Small intestine (tissue), 16 donors: ENCODE measurements around the gene FAM53A. TPM values are rescaled to one million over a fixed set of nuclear protein-coding genes. Genes with fewer than 3 reads are reported as not detected.

Experiments
- DNase-seq, 2 donors: peaks; one replicate each; pipeline versions ENCODE4 v3.0.0 to v3.0.0-alpha.2; 2013
- FAIRE-seq: peaks from 2 replicates; lab custom pipeline; 2012; peaks lifted over from hg19 to GRCh38; lab: Jason Lieb, UNC
- H3K27ac ChIP-seq, 3 donors: one replicate each; pipeline ENCODE4 v1.5.1; 2013; ENCODE audit warnings: low read length in 2 of 3, mild to moderate bottlenecking in 2 of 3, control low read depth in 1 of 3, inconsistent platforms in 1 of 3, low read depth in 1 of 3, moderate library complexity in 1 of 3
- H3K27me3 ChIP-seq, 3 donors: one replicate each; pipeline ENCODE4 v1.6.1; 2013; ENCODE audit warnings: low read length in 3 of 3, inconsistent platforms in 1 of 3; ENCODE audit not compliant: control insufficient read depth in 3 of 3, insufficient read depth in 3 of 3
- H3K36me3 ChIP-seq, 3 donors: one replicate each; pipeline ENCODE4 v1.6.1; 2013; ENCODE audit warnings: low read length in 3 of 3, inconsistent platforms in 1 of 3, low read depth in 1 of 3, mild to moderate bottlenecking in 1 of 3, moderate library complexity in 1 of 3; ENCODE audit not compliant: control insufficient read depth in 3 of 3, insufficient read depth in 2 of 3
- H3K4me1 ChIP-seq, 3 donors: one replicate each; pipeline ENCODE4 v1.6.1; 2013; ENCODE audit warnings: low read length in 2 of 3, inconsistent platforms in 1 of 3, low read depth in 1 of 3, mild to moderate bottlenecking in 1 of 3, moderate library complexity in 1 of 3; ENCODE audit not compliant: control insufficient read depth in 3 of 3, insufficient read depth in 2 of 3
- H3K4me3 ChIP-seq, 3 donors: one replicate each; pipeline ENCODE4 v1.5.1; 2013; ENCODE audit warnings: low read length in 3 of 3, control low read depth in 1 of 3, inconsistent platforms in 1 of 3, low read depth in 1 of 3, mild to moderate bottlenecking in 1 of 3, moderate library complexity in 1 of 3
- H3K9me3 ChIP-seq, 2 donors: one replicate each; pipeline ENCODE4 v1.6.1; 2013; ENCODE audit warnings: low read depth in 1 of 2, low read length in 1 of 2; ENCODE audit not compliant: control insufficient read depth in 2 of 2, insufficient read depth in 1 of 2
- WGBS, 3 donors: extraction: QIAGEN DNeasy Blood & Tissue Kit; methylation state at CpG; one replicate each; pipeline ENCODE4 v1.1.7; 2013; 5-methylcytosine and 5-hydroxymethylcytosine counted together
- long read RNA-seq, 10 donors: transcript quantifications; one replicate each; lab custom pipeline, GENCODE V29; 2026
- polyA plus RNA-seq, 4 donors: library from polyadenylated mRNA; stranded (reverse) in 3 of 4; unstranded in 1 of 4; fragments of 200-250 nt in 3 of 4; fragments of 120-200 nt in 1 of 4; gene quantifications; one replicate each; pipeline versions ENCODE4 v1.2.1 to v1.2.3, GENCODE V29; 2013
- donor health status: healthy with polysubstance abuse.
- donor health status: control.
- donor health status: control.
- donor health status: Bipolar disorder and iron deficiency.
- donor health status: healthy.

FAM53A gene
- polyA plus RNA-seq, result 1 to 10 TPM in 1 of 4 donors, under 1 TPM in 2, not detected in 1; 0.27 to 1.1 (median 0.97) TPM
- long read RNA-seq, donor 1, result 0 reads
- long read RNA-seq, donor 2, result 0 reads
- long read RNA-seq, donor 3, result 0 reads
- long read RNA-seq, donor 4, result 0 reads
- long read RNA-seq, donor 5, result 0 reads
- long read RNA-seq, donor 6, result 0 reads
- long read RNA-seq, donor 7, result 0 reads
- long read RNA-seq, donor 8, result 0 reads
- long read RNA-seq, donor 9, result 0 reads
- long read RNA-seq, donor 10, partial matches to known transcripts, result 34 of 34 reads
- long read RNA-seq, donor 10, other reads (novel, unspliced or antisense), result 0 of 34 reads

GRCh38 chr4:1683736-1684505 is at the start of gene FAM53A:
Gene FAM53A (minus strand): TSS chr4:1684313. CDS start chr4:1668741, 15,572 bp downstream.
- Histone ChIP-seq H3K9me3 (no peaks in the 10 kb centered on the region), H3K36me3 (peaks cover 0 to 2% (median 0%) of the 10 kb centered on the region in 3 donors), H3K27me3 (peaks cover 0 to 3% (median 0%) of the 10 kb centered on the region in 3 donors), H3K4me3 (peak within 1 kb of the TSS; percentile 37 to 70 (median 57)), H3K27ac (peak within 1 kb of the TSS in 2 of 3 donors; percentile 48 to 81), H3K4me1 (peaks cover 0 to 11% (median 0%) of the 10 kb centered on the region in 3 donors)
- 1% methylated on average over 47 to 118 of the region's 118 CpGs for WGBS, 3 donors
- FAIRE-seq (no peak), DNase-seq (peak; percentile 89 to 94)

GRCh38 chr4:1732911-1733310 is 48.8 kb upstream of the FAM53A start:
- Histone ChIP-seq H3K9me3 (peaks cover 2 to 18% of the 10 kb centered on the region in 2 donors), H3K36me3 (peaks cover 8 to 77% (median 15%) of the 10 kb centered on the region in 3 donors), H3K27me3 (no peaks in the 10 kb centered on the region), H3K4me3 (no peak overlapping the region), H3K27ac (no peak overlapping the region), H3K4me1 (no peaks in the 10 kb centered on the region)
- FAIRE-seq (no peak), DNase-seq (no peak)
- WGBS, 3 donors, result 95 to 98% (median 97%) methylated on average over 10 of the region's 10 CpGs

GRCh38 chr4:1731180-1731579 is 47.1 kb upstream of the FAM53A start:
- Histone ChIP-seq H3K4me1 (no peaks in the 10 kb centered on the region), H3K36me3 (peaks cover 1 to 73% (median 10%) of the 10 kb centered on the region in 3 donors), H3K9me3 (peaks cover 0 to 3% of the 10 kb centered on the region in 2 donors), H3K27ac (no peak overlapping the region), H3K27me3 (no peaks in the 10 kb centered on the region), H3K4me3 (no peak overlapping the region)
- FAIRE-seq (no peak), DNase-seq (no peak)
- WGBS, 3 donors, result 85 to 93% (median 87%) methylated on average over 10 of the region's 10 CpGs

- Histone ChIP-seq H3K4me1 (peaks cover 0 to 4% (median 0%) of the 10 kb centered on the region in 3 donors), H3K4me3 (no peak overlapping the region), H3K27ac (no peak overlapping the region), H3K9me3 (no peaks in the 10 kb centered on the region), H3K27me3 (no peaks in the 10 kb centered on the region), H3K36me3 (peaks cover 1 to 74% (median 8%) of the 10 kb centered on the region in 3 donors)
- FAIRE-seq (no peak), DNase-seq (no peak)
- 93 to 97% (median 95%) methylated on average over 16 of the region's 16 CpGs for WGBS, 3 donors
Measured at GRCh38 chr4:1730532-1731135, 46.5 kb upstream of the FAM53A start.

GRCh38 chr4:1728061-1728980 is 44.2 kb upstream of the FAM53A start:
- FAIRE-seq (no peak), DNase-seq (no peak)
- WGBS, 3 donors, result 85 to 92% (median 85%) methylated on average over 27 to 31 of the region's 31 CpGs
- Histone ChIP-seq H3K9me3 (no peaks in the 10 kb centered on the region), H3K4me1 (peaks cover 0 to 4% (median 0%) of the 10 kb centered on the region in 3 donors), H3K27ac (peak overlapping the region in 2 of 3 donors; percentile 63 to 72), H3K27me3 (no peaks in the 10 kb centered on the region), H3K36me3 (peaks cover 0 to 74% (median 1%) of the 10 kb centered on the region in 3 donors), H3K4me3 (no peak overlapping the region)

GRCh38 chr4:1727117-1728031 is 43.3 kb upstream of the FAM53A start:
- no peak for FAIRE-seq
- Histone ChIP-seq H3K27me3 (no peaks in the 10 kb centered on the region), H3K4me1 (peaks cover 0 to 10% (median under 1%) of the 10 kb centered on the region in 3 donors), H3K9me3 (no peaks in the 10 kb centered on the region), H3K36me3 (peaks cover 0 to 68% (median 0%) of the 10 kb centered on the region in 3 donors), H3K4me3 (no peak overlapping the region), H3K27ac (peak overlapping the region in 2 of 3 donors; percentile 71 to 72)
- WGBS, 3 donors, result 32 to 61% (median 34%) methylated on average over 18 of the region's 18 CpGs
- peak in 1 of 2 donors; percentile 79 for DNase-seq
